GM06990 (cell line): ENCODE results near the gene UPK3A.
"Not testable (repeated sequence)": the region's sequence is repeated elsewhere in the genome, so short reads cannot be mapped to it uniquely, and the experiment has no call there.

Experiments used
- DNase-seq: peaks from one replicate; pipeline ENCODE4 v3.0.0-alpha.2; 2011; ENCODE audit not compliant: insufficient read length; ENCODE audit errors: extremely low read depth
- H3K27me3 ChIP-seq: replicated peaks from 2 replicates; pipeline ENCODE4 v1.6.0; 2011; ENCODE audit warnings: low read length; ENCODE audit not compliant: control insufficient read depth, insufficient read depth
- H3K36me3 ChIP-seq: 2 replicates; pipeline ENCODE4 v1.5.1; 2011; ENCODE audit warnings: low read length; ENCODE audit not compliant: control insufficient read depth, insufficient read depth
- H3K4me3 ChIP-seq: replicated peaks from 2 replicates; pipeline ENCODE4 v1.5.1; 2011; ENCODE audit warnings: low read depth, mild to moderate bottlenecking, control low read depth, low read length
- CTCF ChIP-seq: IDR thresholded peaks from 2 replicates; pipeline ENCODE4 v1.5.1; 2011; ENCODE audit warnings: low read length, control low read depth, mild to moderate bottlenecking, inconsistent platforms; ENCODE audit not compliant: insufficient read depth, poor library complexity, severe bottlenecking

UPK3A gene

DNA sequence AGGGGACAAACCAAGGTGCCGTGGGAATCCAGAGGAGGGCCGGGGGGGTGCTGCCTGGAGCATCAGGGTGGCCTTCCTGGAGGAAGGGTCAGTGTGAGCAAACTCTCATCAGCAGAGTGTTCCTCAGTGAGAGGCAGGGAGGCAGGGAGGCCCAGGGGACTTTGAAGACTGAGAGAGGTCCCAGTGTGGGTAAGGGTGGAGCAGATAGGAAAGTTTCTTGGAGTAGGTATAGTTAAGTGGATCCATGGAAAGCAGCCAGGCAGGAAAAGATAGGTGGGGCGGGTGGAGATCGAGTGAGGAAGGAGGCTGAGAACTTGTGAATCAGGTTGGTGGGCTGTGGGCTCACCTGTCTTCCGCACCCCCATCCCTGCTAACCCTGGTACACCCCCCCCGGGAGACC is 9.3 kb downstream of the UPK3A start:
- no peak for DNase-seq
- Histone ChIP-seq H3K36me3 (no peaks in the 10 kb centered on the region), H3K4me3 (no peak overlapping the region), H3K27me3 (no peaks in the 10 kb centered on the region)
- TF ChIP-seq CTCF: no peak

DNA sequence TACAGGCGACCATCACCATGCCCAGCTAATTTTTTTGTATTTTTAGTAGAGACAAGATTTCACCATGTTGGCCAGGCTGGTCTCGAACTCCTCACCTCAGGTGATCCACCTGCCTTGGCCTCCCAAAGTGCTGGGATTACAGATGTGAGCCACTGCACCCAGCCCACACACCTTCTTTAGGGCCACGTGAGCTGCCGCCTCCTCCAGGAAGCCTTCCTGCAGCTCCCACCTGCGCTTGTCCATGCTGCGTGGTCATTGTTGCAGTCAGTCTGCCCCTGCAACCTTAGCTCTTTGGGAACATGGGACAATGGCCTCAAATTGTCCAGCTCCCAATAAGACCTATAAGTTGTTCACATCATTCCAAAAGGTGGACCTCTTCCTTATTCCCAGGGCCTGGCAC is 10.3 kb downstream of the UPK3A start:
- H3K36me3 ChIP-seq, H3K27me3 ChIP-seq, H3K4me3 ChIP-seq, DNase-seq: not testable (repeated sequence)

DNA sequence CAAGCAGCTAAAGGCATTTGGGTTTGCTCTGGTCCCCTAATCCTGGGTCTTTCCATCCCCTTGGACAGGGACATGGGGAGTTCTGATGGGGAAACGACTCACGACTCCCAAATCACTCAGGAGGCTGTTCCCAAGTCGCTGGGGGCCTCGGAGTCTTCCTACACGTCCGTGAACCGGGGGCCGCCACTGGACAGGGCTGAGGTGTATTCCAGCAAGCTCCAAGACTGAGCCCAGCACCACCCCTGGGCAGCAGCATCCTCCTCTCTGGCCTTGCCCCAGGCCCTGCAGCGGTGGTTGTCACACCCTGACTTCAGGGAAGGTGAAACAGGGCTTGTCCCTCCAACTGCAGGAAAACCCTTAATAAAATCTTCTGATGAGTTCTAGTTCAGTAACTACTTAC is 10.7 kb downstream of the UPK3A start:
- Histone ChIP-seq H3K4me3 (no peak overlapping the region), H3K27me3 (no peaks in the 10 kb centered on the region), H3K36me3 (no peaks in the 10 kb centered on the region)
- no peak for TF ChIP-seq CTCF
- no peak for DNase-seq

DNA sequence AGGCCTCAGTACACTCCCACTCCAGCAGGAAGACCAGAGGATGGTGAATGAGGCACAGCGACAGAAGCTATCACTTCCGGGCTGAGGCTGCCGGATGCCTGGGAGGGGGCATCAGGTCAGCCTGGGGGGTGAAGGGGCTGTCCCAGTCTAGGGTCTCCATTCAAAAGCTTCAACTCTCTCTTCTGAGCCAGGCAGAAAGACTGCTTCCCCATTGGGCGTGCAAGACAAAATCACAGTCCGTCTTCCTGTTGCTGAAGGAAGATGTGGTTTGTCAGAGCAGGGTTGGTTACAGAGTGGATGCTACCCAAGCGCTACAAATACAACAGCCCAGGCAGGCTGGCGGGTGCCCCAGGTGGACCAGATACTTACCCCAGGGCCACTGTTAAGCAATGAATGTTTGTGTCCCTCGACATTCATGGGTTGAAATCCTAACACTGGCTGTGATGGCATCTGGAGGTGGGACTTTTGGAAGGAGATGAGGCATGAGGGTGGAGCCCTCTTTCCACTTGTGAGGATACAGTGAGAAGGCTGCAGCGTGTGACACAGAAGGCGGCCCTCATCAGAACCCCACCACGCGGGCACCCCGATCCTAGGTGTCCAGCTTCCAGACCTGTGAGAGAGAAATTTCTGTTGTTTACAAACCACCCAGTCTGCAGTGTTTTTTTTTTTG is 12.0 kb downstream of the UPK3A start:
- Histone ChIP-seq H3K4me3 (no peak overlapping the region), H3K36me3 (no peaks in the 10 kb centered on the region), H3K27me3 (no peaks in the 10 kb centered on the region)
- TF ChIP-seq CTCF: no peak
- DNase-seq: no peak

- H3K36me3 ChIP-seq: no peaks in the 10 kb centered on the region
- no peaks in the 10 kb centered on the region for H3K27me3 ChIP-seq
- no peak for TF ChIP-seq CTCF
- DNase-seq: no peak
- no peak overlapping the region for H3K4me3 ChIP-seq
These were observed 14.3 kb downstream of the UPK3A start for GRCh38 chr22:45298934-45299505.

DNA sequence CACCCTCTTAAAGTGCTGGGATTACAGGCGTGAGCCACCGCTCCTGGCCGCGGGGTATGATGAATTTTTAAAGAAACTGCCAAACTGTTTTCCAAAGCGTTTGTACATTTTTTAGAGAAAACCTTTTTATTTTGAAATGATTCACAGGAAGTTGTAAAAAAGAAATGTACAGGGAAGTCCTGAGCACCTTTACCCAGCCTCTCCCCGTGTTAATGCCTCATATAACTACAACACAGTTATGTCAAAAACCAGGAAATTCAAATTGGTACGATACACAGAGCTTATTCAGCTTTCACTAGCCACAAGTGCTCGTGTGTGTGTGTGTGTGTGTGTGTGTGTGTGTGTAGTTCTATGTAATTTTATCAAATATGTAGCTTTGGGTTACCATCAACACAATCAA is 18.0 kb downstream of the UPK3A start:
- no peaks in the 10 kb centered on the region for H3K36me3 ChIP-seq
- no peaks in the 10 kb centered on the region for H3K27me3 ChIP-seq
- TF ChIP-seq CTCF: no peak
- no peak for DNase-seq
- no peak overlapping the region for H3K4me3 ChIP-seq
